ENCODE measurements around the gene PITPNC1. TPM values are rescaled to one million over a fixed set of nuclear protein-coding genes. Genes with fewer than 3 reads are reported as not detected.

Gene PITPNC1
- total and polyA plus RNA-seq, 2 donors (not counting 1 experiment from before 2014, with no cell fraction given), result 5.8 to 7.1 TPM

DNA sequence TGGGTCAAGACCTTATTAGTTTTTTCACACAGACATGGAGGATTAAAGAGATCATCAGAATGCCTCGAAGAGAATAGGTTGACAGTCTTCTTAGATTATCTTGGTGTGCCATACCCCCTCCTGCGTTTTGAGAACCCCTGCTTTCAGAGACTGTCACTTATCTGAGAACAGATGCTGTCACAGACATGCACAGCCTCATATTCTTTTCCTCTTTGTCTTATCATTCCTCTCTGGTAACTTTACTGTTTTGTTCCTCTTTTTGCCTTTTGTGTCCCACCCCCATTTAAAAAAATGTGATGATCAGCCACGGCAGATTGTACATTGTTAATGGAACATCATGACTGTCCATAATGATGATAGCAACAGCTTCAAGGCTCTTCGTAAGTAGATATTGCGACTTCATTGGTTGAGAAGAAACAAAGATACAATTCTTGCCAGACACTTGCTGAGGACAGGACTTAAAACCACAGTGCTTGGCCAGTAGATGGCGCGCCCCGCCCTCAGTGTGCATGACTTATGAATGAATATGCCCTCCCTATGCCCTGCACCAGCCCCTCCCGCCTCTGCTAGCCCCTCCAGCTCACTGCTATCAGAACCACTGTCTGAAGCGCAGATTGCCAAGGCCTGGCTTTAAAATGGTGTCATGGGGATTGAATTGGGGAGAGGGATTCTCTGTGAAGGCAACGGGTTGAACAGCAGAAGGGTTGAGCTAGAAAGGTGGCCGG, 2.6 kb upstream of the PITPNC1 start:
- H3K27me3 ChIP-seq (ENCODE audit: control insufficient read depth, insufficient read depth, low read length), result no peaks in the 10 kb centered on the region
- peak overlapping the region; percentile 49 for H3K4me2 ChIP-seq (ENCODE audit: extremely low read depth, insufficient read depth, low read length)
- peak; percentile 84 to 85 for DNase-seq (ENCODE audit: low read depth in 2 of 2)
- H2AFZ ChIP-seq (ENCODE audit: low read length), result peak overlapping the region; percentile 75
- no peaks in the 10 kb centered on the region for H3K9me3 ChIP-seq (ENCODE audit: control insufficient read depth, insufficient read depth, low read depth, low read length)
- H3K4me3 ChIP-seq (replicated peaks in 1 of 4; ENCODE audit: control extremely low read depth in 1 of 4, insufficient read depth in 1 of 4, low read depth in 3 of 4, low read length in 4 of 4), result no peak overlapping the region
- H3K4me1 ChIP-seq (ENCODE audit: control insufficient read depth, extremely low read depth, insufficient read depth, low read length), result peaks cover 14% of the 10 kb centered on the region
- H3K9ac ChIP-seq (ENCODE audit: insufficient read depth, low read length), result no peak overlapping the region
- H4K20me1 ChIP-seq (ENCODE audit: control insufficient read depth, extremely low read depth, insufficient read depth, low read length), result no peaks in the 10 kb centered on the region
- TF ChIP-seq EZH2 (IDR thresholded peaks at IDR 0.05; ENCODE audit: low read length, missing control alignments), result no peak
- TF ChIP-seq, protein P1, sequence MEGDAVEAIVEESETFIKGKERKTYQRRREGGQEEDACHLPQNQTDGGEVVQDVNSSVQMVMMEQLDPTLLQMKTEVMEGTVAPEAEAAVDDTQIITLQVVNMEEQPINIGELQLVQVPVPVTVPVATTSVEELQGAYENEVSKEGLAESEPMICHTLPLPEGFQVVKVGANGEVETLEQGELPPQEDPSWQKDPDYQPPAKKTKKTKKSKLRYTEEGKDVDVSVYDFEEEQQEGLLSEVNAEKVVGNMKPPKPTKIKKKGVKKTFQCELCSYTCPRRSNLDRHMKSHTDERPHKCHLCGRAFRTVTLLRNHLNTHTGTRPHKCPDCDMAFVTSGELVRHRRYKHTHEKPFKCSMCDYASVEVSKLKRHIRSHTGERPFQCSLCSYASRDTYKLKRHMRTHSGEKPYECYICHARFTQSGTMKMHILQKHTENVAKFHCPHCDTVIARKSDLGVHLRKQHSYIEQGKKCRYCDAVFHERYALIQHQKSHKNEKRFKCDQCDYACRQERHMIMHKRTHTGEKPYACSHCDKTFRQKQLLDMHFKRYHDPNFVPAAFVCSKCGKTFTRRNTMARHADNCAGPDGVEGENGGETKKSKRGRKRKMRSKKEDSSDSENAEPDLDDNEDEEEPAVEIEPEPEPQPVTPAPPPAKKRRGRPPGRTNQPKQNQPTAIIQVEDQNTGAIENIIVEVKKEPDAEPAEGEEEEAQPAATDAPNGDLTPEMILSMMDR (conservative IDR thresholded peaks at IDR 0.05 in 1 of 2, IDR thresholded peaks at IDR 0.05 in 1 of 2; ENCODE audit: low read depth in 1 of 2, low read length in 2 of 2), result peak; percentile 81 to 86
- no peak overlapping the region for H3K27ac ChIP-seq (ENCODE audit: insufficient read depth, low read length)
- peaks cover 7% of the 10 kb centered on the region for H3K79me2 ChIP-seq (ENCODE audit: control insufficient read depth, insufficient read depth, low read length)
- H3K36me3 ChIP-seq (ENCODE audit: control insufficient read depth, insufficient read depth, low read length), result no peaks in the 10 kb centered on the region

DNA sequence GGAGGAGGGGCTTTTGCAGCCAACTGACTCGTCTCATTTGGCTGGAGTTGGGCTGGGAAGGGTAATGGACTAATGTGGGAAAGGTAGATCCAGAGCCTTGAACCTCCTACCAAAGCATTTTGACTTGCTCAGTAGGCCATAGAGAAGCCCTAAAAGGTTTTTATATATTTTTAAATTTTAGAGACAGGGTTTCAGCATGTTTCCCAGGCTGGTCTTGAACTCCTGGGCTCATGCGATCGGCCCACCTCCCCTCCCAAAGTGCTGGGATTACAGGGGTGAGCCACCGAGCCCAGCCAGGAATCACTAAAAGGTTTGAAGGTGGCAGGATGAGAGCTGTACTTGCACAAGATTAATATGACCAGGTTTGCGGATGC, 2.0 kb upstream of the PITPNC1 start:
- H3K79me2 ChIP-seq (ENCODE audit: control insufficient read depth, insufficient read depth, low read length), result peaks cover 9% of the 10 kb centered on the region
- H4K20me1 ChIP-seq (ENCODE audit: control insufficient read depth, extremely low read depth, insufficient read depth, low read length), result no peaks in the 10 kb centered on the region
- H3K4me3 ChIP-seq (replicated peaks in 1 of 4; ENCODE audit: control extremely low read depth in 1 of 4, insufficient read depth in 1 of 4, low read depth in 3 of 4, low read length in 4 of 4), result no peak overlapping the region
- H3K4me1 ChIP-seq (ENCODE audit: control insufficient read depth, extremely low read depth, insufficient read depth, low read length), result peaks cover 14% of the 10 kb centered on the region
- H3K4me2 ChIP-seq (ENCODE audit: extremely low read depth, insufficient read depth, low read length), result peak overlapping the region; percentile 49
- H2AFZ ChIP-seq (ENCODE audit: low read length), result peak overlapping the region; percentile 75
- H3K27ac ChIP-seq (ENCODE audit: insufficient read depth, low read length), result no peak overlapping the region
- no peaks in the 10 kb centered on the region for H3K9me3 ChIP-seq (ENCODE audit: control insufficient read depth, insufficient read depth, low read depth, low read length)
- H3K36me3 ChIP-seq (ENCODE audit: control insufficient read depth, insufficient read depth, low read length), result no peaks in the 10 kb centered on the region
- TF ChIP-seq, protein P1 (conservative IDR thresholded peaks at IDR 0.05 in 1 of 2, IDR thresholded peaks at IDR 0.05 in 1 of 2; ENCODE audit: low read depth in 1 of 2, low read length in 2 of 2), result no peak
- TF ChIP-seq EZH2 (IDR thresholded peaks at IDR 0.05; ENCODE audit: low read length, missing control alignments), result no peak
- no peak overlapping the region for H3K9ac ChIP-seq (ENCODE audit: insufficient read depth, low read length)
- no peaks in the 10 kb centered on the region for H3K27me3 ChIP-seq (ENCODE audit: control insufficient read depth, insufficient read depth, low read length)
- DNase-seq (ENCODE audit: low read depth in 2 of 2), result no peak

DNA sequence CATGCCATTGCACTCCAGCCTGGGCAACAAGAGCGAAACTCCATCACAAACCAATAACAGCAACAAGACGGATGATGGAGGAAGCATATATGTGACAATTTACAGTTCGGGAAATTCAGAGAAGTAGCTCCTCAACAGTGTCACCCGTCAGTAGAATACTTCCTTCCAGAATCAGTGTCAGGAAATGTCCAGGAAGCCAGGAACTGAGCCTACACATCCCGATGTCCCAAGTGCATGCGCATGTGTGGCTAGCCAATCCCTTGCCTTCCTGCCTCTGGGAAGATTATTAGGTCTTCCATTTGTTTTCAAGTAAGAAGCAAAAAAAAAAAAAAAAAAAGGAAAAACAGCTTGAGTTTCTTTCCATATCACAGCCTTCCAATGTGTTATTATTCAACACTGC, 1.4 kb upstream of the PITPNC1 start:
- no peak overlapping the region for H3K4me2 ChIP-seq (ENCODE audit: extremely low read depth, insufficient read depth, low read length)
- no peak overlapping the region for H2AFZ ChIP-seq (ENCODE audit: low read length)
- no peaks in the 10 kb centered on the region for H3K27me3 ChIP-seq (ENCODE audit: control insufficient read depth, insufficient read depth, low read length)
- no peak overlapping the region for H3K4me3 ChIP-seq (replicated peaks in 1 of 4; ENCODE audit: control extremely low read depth in 1 of 4, insufficient read depth in 1 of 4, low read depth in 3 of 4, low read length in 4 of 4)
- peaks cover 9% of the 10 kb centered on the region for H3K79me2 ChIP-seq (ENCODE audit: control insufficient read depth, insufficient read depth, low read length)
- no peak overlapping the region for H3K9ac ChIP-seq (ENCODE audit: insufficient read depth, low read length)
- no peak overlapping the region for H3K27ac ChIP-seq (ENCODE audit: insufficient read depth, low read length)
- no peak for DNase-seq (ENCODE audit: low read depth in 2 of 2)
- no peaks in the 10 kb centered on the region for H3K36me3 ChIP-seq (ENCODE audit: control insufficient read depth, insufficient read depth, low read length)
- H3K4me1 ChIP-seq (ENCODE audit: control insufficient read depth, extremely low read depth, insufficient read depth, low read length), result peaks cover 14% of the 10 kb centered on the region
- TF ChIP-seq, protein P1 (conservative IDR thresholded peaks at IDR 0.05 in 1 of 2, IDR thresholded peaks at IDR 0.05 in 1 of 2; ENCODE audit: low read depth in 1 of 2, low read length in 2 of 2), result no peak
- no peak for TF ChIP-seq EZH2 (IDR thresholded peaks at IDR 0.05; ENCODE audit: low read length, missing control alignments)
- no peaks in the 10 kb centered on the region for H3K9me3 ChIP-seq (ENCODE audit: control insufficient read depth, insufficient read depth, low read depth, low read length)
- H4K20me1 ChIP-seq (ENCODE audit: control insufficient read depth, extremely low read depth, insufficient read depth, low read length), result no peaks in the 10 kb centered on the region

Data from fibroblast of lung (primary cell).